ENCODE data around the gene UPF3A. TPM values are rescaled to one million over a fixed set of nuclear protein-coding genes. Genes with fewer than 3 reads are reported as not detected.
"Not testable (repeated sequence)": the region's sequence is repeated elsewhere in the genome, so short reads cannot be mapped to it uniquely, and the experiment has no call there.

Gene UPF3A
- total RNA-seq, 1 experiment from 2014 or later: 41.1 TPM

- DNase-seq: peak; percentile 69
- H3K4me2 ChIP-seq (ENCODE audit: low read depth, low read length, poor library complexity, severe bottlenecking): peak overlapping the region; percentile 64
- not testable (repeated sequence) for H3K36me3 ChIP-seq (ENCODE audit: insufficient read depth, low read length); H4K20me1 ChIP-seq (ENCODE audit: insufficient read depth, low read depth, low read length); H3K9me2 ChIP-seq (replicated peaks; ENCODE audit: insufficient read depth, low read length); H3K79me2 ChIP-seq (ENCODE audit: low read length); H2AFZ ChIP-seq (ENCODE audit: low read length); H3K9me3 ChIP-seq (ENCODE audit: low read length); H3K27me3 ChIP-seq (ENCODE audit: low read length)
- peaks cover 35% of the 10 kb centered on the region for H3K4me1 ChIP-seq (ENCODE audit: low read length)
- H3K27ac ChIP-seq (ENCODE audit: low read length): peak overlapping the region; percentile 13; the same call in 1 of the 2 replicates
- peak overlapping the region; percentile 22 for H3K4me3 ChIP-seq (ENCODE audit: low read length)
- peak overlapping the region; percentile 18; the same call in 1 of the 2 replicates for H3K9ac ChIP-seq (ENCODE audit: low read length)
Observed at GRCh38 chr13:114333881-114334280, 52.5 kb downstream of the UPF3A start.

- H3K9me2 ChIP-seq (replicated peaks; ENCODE audit: insufficient read depth, low read length): no peaks in the 10 kb centered on the region
- no peaks in the 10 kb centered on the region for H4K20me1 ChIP-seq (ENCODE audit: insufficient read depth, low read depth, low read length)
- no peaks in the 10 kb centered on the region for H3K27me3 ChIP-seq (ENCODE audit: low read length)
- DNase-seq: no peak
- H3K4me3 ChIP-seq (ENCODE audit: low read length): peak overlapping the region; percentile 22; the same call in 1 of the 2 replicates
- no peaks in the 10 kb centered on the region for H3K36me3 ChIP-seq (ENCODE audit: insufficient read depth, low read length)
- H3K4me1 ChIP-seq (ENCODE audit: low read length): peaks cover 36% of the 10 kb centered on the region
- H3K9ac ChIP-seq (ENCODE audit: low read length): no peak overlapping the region
- peak overlapping the region; percentile 64 for H3K4me2 ChIP-seq (ENCODE audit: low read depth, low read length, poor library complexity, severe bottlenecking)
- H2AFZ ChIP-seq (ENCODE audit: low read length): no peak overlapping the region
- no peaks in the 10 kb centered on the region for H3K9me3 ChIP-seq (ENCODE audit: low read length)
- H3K79me2 ChIP-seq (ENCODE audit: low read length): no peaks in the 10 kb centered on the region
- no peak overlapping the region for H3K27ac ChIP-seq (ENCODE audit: low read length)
Observed at GRCh38 chr13:114334305-114335053, 53.1 kb downstream of the UPF3A start.

- not testable (repeated sequence) for H3K4me3 ChIP-seq (ENCODE audit: low read length); H3K9ac ChIP-seq (ENCODE audit: low read length); H3K79me2 ChIP-seq (ENCODE audit: low read length); DNase-seq; H3K27ac ChIP-seq (ENCODE audit: low read length); H2AFZ ChIP-seq (ENCODE audit: low read length); H3K36me3 ChIP-seq (ENCODE audit: insufficient read depth, low read length); H3K9me2 ChIP-seq (replicated peaks; ENCODE audit: insufficient read depth, low read length); H3K27me3 ChIP-seq (ENCODE audit: low read length); H4K20me1 ChIP-seq (ENCODE audit: insufficient read depth, low read depth, low read length); H3K4me2 ChIP-seq (ENCODE audit: low read depth, low read length, poor library complexity, severe bottlenecking); H3K9me3 ChIP-seq (ENCODE audit: low read length)
- H3K4me1 ChIP-seq (ENCODE audit: low read length): peaks cover 46% of the 10 kb centered on the region
Observed at GRCh38 chr13:114336457-114336856, 55.1 kb downstream of the UPF3A start.

- H3K79me2 ChIP-seq (ENCODE audit: low read length): no peaks in the 10 kb centered on the region
- no peak overlapping the region for H3K4me2 ChIP-seq (ENCODE audit: low read depth, low read length, poor library complexity, severe bottlenecking)
- no peak overlapping the region for H3K4me3 ChIP-seq (ENCODE audit: low read length)
- H3K36me3 ChIP-seq (ENCODE audit: insufficient read depth, low read length): no peaks in the 10 kb centered on the region
- DNase-seq: no peak
- H3K9me3 ChIP-seq (ENCODE audit: low read length): no peaks in the 10 kb centered on the region
- H3K27ac ChIP-seq (ENCODE audit: low read length): no peak overlapping the region
- no peaks in the 10 kb centered on the region for H3K27me3 ChIP-seq (ENCODE audit: low read length)
- H3K9ac ChIP-seq (ENCODE audit: low read length): no peak overlapping the region
- H2AFZ ChIP-seq (ENCODE audit: low read length): no peak overlapping the region
- no peaks in the 10 kb centered on the region for H4K20me1 ChIP-seq (ENCODE audit: insufficient read depth, low read depth, low read length)
- H3K4me1 ChIP-seq (ENCODE audit: low read length): peaks cover 21% of the 10 kb centered on the region
- no peaks in the 10 kb centered on the region for H3K9me2 ChIP-seq (replicated peaks; ENCODE audit: insufficient read depth, low read length)
Observed at GRCh38 chr13:114338959-114339358, 57.6 kb downstream of the UPF3A start.

GRCh38 chr13:114339857-114340534 is 58.6 kb downstream of the UPF3A start:
- Histone ChIP-seq H4K20me1 (ENCODE audit: insufficient read depth, low read depth, low read length) (no peaks in the 10 kb centered on the region), H3K4me2 (ENCODE audit: low read depth, low read length, poor library complexity, severe bottlenecking) (peak overlapping the region; percentile 49), H3K9me2 (replicated peaks; ENCODE audit: insufficient read depth, low read length) (no peaks in the 10 kb centered on the region), H3K27ac (ENCODE audit: low read length) (no peak overlapping the region), H2AFZ (ENCODE audit: low read length) (no peak overlapping the region), H3K9ac (ENCODE audit: low read length) (0 out of 2 replicates have a peak overlapping the region, but pooled peaks have one; percentile 17), H3K79me2 (ENCODE audit: low read length) (no peaks in the 10 kb centered on the region), H3K9me3 (ENCODE audit: low read length) (no peaks in the 10 kb centered on the region), H3K36me3 (ENCODE audit: insufficient read depth, low read length) (no peaks in the 10 kb centered on the region), H3K4me1 (ENCODE audit: low read length) (peaks cover 11% of the 10 kb centered on the region), H3K27me3 (ENCODE audit: low read length) (no peaks in the 10 kb centered on the region), H3K4me3 (ENCODE audit: low read length) (no peak overlapping the region)
- DNase-seq: peak; percentile 85

- H3K9ac ChIP-seq (ENCODE audit: low read length): no peak overlapping the region
- H2AFZ ChIP-seq (ENCODE audit: low read length): no peak overlapping the region
- no peak overlapping the region for H3K4me2 ChIP-seq (ENCODE audit: low read depth, low read length, poor library complexity, severe bottlenecking)
Observed at GRCh38 chr13:114341003-114341777, 59.8 kb downstream of the UPF3A start.

GRCh38 chr13:114347256-114347655 is 65.9 kb downstream of the UPF3A start:
- not testable (repeated sequence) for H3K4me2 ChIP-seq (ENCODE audit: low read depth, low read length, poor library complexity, severe bottlenecking); H2AFZ ChIP-seq (ENCODE audit: low read length); H3K9ac ChIP-seq (ENCODE audit: low read length); DNase-seq; H3K9me2 ChIP-seq (replicated peaks; ENCODE audit: insufficient read depth, low read length); H3K79me2 ChIP-seq (ENCODE audit: low read length); H3K36me3 ChIP-seq (ENCODE audit: insufficient read depth, low read length); H3K27ac ChIP-seq (ENCODE audit: low read length); H3K4me1 ChIP-seq (ENCODE audit: low read length); H3K9me3 ChIP-seq (ENCODE audit: low read length); H4K20me1 ChIP-seq (ENCODE audit: insufficient read depth, low read depth, low read length); H3K27me3 ChIP-seq (ENCODE audit: low read length); H3K4me3 ChIP-seq (ENCODE audit: low read length)

More at GRCh38 chr13:114341003-114341777, 59.8 kb downstream of the UPF3A start:
- no peaks in the 10 kb centered on the region for H3K9me2 ChIP-seq (replicated peaks; ENCODE audit: insufficient read depth, low read length)
- DNase-seq: no peak
- H3K79me2 ChIP-seq (ENCODE audit: low read length): no peaks in the 10 kb centered on the region
- H3K4me1 ChIP-seq (ENCODE audit: low read length): peaks cover 11% of the 10 kb centered on the region
- no peak overlapping the region for H3K4me3 ChIP-seq (ENCODE audit: low read length)
- no peaks in the 10 kb centered on the region for H3K27me3 ChIP-seq (ENCODE audit: low read length)
- H3K9me3 ChIP-seq (ENCODE audit: low read length): no peaks in the 10 kb centered on the region
- no peak overlapping the region for H3K27ac ChIP-seq (ENCODE audit: low read length)
- no peaks in the 10 kb centered on the region for H3K36me3 ChIP-seq (ENCODE audit: insufficient read depth, low read length)
- H4K20me1 ChIP-seq (ENCODE audit: insufficient read depth, low read depth, low read length): no peaks in the 10 kb centered on the region

GRCh38 chr13:114352763-114353162 is 71.4 kb downstream of the UPF3A start:
- H4K20me1 ChIP-seq (ENCODE audit: insufficient read depth, low read depth, low read length); H3K9ac ChIP-seq (ENCODE audit: low read length); H2AFZ ChIP-seq (ENCODE audit: low read length); H3K36me3 ChIP-seq (ENCODE audit: insufficient read depth, low read length); H3K4me2 ChIP-seq (ENCODE audit: low read depth, low read length, poor library complexity, severe bottlenecking); H3K4me3 ChIP-seq (ENCODE audit: low read length); H3K9me2 ChIP-seq (replicated peaks; ENCODE audit: insufficient read depth, low read length); H3K27me3 ChIP-seq (ENCODE audit: low read length); H3K79me2 ChIP-seq (ENCODE audit: low read length); H3K27ac ChIP-seq (ENCODE audit: low read length); H3K9me3 ChIP-seq (ENCODE audit: low read length); H3K4me1 ChIP-seq (ENCODE audit: low read length): not testable (repeated sequence)
- DNase-seq: peak; percentile 64
